Measurements from ENCODE around the gene LRRC28. TPM values are rescaled to one million over a fixed set of nuclear protein-coding genes. Genes with fewer than 3 reads are reported as not detected.

Gene LRRC28
- total RNA-seq, 1 experiment from 2014 or later = 21.4 TPM

DNA sequence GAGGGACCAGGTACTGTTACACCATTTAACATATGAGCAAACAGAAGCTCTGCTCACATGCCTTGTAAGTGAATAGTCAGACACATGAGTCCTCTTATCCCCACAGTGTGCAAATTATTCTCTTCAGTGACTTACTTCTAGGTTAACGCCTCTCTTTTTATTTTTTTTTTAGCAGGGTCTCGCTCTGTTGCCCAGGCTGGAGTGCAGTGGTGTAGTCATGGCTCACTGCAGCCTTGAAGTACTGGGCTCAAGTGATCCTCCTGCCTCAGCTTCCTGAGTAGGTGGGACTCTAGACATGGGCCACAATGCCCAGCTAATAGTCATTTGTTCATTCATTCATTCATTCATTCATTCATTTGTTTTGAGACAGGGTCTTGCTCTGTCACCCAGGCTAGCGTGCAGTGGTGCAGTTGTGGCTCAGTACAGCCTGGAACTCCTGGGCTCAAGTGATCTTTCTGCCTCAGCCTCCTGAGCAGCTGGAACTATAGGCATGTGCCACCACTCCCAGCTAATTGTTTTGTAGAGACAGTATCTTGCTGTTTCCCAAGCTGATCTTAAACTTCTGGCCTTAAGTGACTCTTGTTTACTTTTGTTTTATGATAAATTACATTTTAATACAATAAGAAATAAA lies 94.7 kb downstream of the LRRC28 start:
- H3K4me3 ChIP-seq (replicated peaks in 1 of 2; ENCODE audit: low read depth in 1 of 2, low read length in 2 of 2) = no peak overlapping the region
- POLR2A ChIA-PET = no interaction called here
- intact Hi-C loops (cut with micrococcal nuclease) = no loop called here
- H3K36me3 ChIP-seq (ENCODE audit: control insufficient read depth in 1 of 2, insufficient read depth in 2 of 2, low read length in 2 of 2) = no peaks in the 10 kb centered on the region
- ATAC-seq (no peak), DNase-seq (ENCODE audit: low read depth, low spot score) (no peak)
- RAD21 ChIA-PET (ENCODE audit: low non-redundant PET in 1 of 2, low total read pairs in 2 of 2, uncharacterized antibody in 2 of 2, unreplicated experiment in 2 of 2) = no interaction called here
- BruUV-seq (replicated peaks) = no TSS peak
- H3K9me3 ChIP-seq (ENCODE audit: control insufficient read depth in 1 of 2, insufficient read depth in 1 of 2, low read depth in 1 of 2, low read length in 2 of 2) = no peaks in the 10 kb centered on the region
- no peak overlapping the region for H3K9ac ChIP-seq (ENCODE audit: low read length)
- no peaks in the 10 kb centered on the region for H3K9me2 ChIP-seq (ENCODE audit: insufficient read depth)
- no peaks in the 10 kb centered on the region for H4K20me1 ChIP-seq (ENCODE audit: insufficient read depth)
- H3K27me3 ChIP-seq (ENCODE audit: insufficient read depth, low read length) = no peaks in the 10 kb centered on the region
- H2AFZ ChIP-seq (ENCODE audit: low read depth, low read length, poor library complexity, severe bottlenecking) = no peak overlapping the region
- no peaks in the 10 kb centered on the region for H3K4me1 ChIP-seq (ENCODE audit: control insufficient read depth in 1 of 2, insufficient read depth in 2 of 2, low read length in 2 of 2)
- no peak for TF ChIP-seq ZFX (IDR thresholded peaks at IDR 0.05)
- no peak for TF ChIP-seq RAD21 (IDR thresholded peaks at IDR 0.05; ENCODE audit: low read depth)
- TF ChIP-seq EZH2phosphoT487 (IDR thresholded peaks at IDR 0.05; ENCODE audit: borderline replicate concordance) = no peak
- TF ChIP-seq ELF1 (IDR thresholded peaks at IDR 0.05; ENCODE audit: borderline replicate concordance, low read depth) = no peak
- TF ChIP-seq EZH2 (IDR thresholded peaks at IDR 0.05) = no peak
- no peak for TF ChIP-seq CEBPB (IDR thresholded peaks at IDR 0.05; ENCODE audit: low read depth)
- TF ChIP-seq, protein P1, sequence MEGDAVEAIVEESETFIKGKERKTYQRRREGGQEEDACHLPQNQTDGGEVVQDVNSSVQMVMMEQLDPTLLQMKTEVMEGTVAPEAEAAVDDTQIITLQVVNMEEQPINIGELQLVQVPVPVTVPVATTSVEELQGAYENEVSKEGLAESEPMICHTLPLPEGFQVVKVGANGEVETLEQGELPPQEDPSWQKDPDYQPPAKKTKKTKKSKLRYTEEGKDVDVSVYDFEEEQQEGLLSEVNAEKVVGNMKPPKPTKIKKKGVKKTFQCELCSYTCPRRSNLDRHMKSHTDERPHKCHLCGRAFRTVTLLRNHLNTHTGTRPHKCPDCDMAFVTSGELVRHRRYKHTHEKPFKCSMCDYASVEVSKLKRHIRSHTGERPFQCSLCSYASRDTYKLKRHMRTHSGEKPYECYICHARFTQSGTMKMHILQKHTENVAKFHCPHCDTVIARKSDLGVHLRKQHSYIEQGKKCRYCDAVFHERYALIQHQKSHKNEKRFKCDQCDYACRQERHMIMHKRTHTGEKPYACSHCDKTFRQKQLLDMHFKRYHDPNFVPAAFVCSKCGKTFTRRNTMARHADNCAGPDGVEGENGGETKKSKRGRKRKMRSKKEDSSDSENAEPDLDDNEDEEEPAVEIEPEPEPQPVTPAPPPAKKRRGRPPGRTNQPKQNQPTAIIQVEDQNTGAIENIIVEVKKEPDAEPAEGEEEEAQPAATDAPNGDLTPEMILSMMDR (IDR thresholded peaks at IDR 0.05 in 2 of 3, conservative IDR thresholded peaks at IDR 0.05 in 1 of 3; ENCODE audit: borderline replicate concordance in 1 of 3, insufficient read depth in 1 of 3, low read depth in 2 of 3, low read length in 2 of 3) = no peak
- no peak for TF ChIP-seq REST (IDR thresholded peaks at IDR 0.05; ENCODE audit: low read depth)
- no peaks in the 10 kb centered on the region for H3K79me2 ChIP-seq (ENCODE audit: insufficient read depth, low read length)
- CTCF ChIA-PET = no interaction called here
- no peak overlapping the region for H3K4me2 ChIP-seq (ENCODE audit: low read length)
- H3K27ac ChIP-seq (ENCODE audit: low read depth, low read length) = no peak overlapping the region

Measured in HCT116 (cell line).